Uterus (tissue), 2 donors: Measurements from ENCODE around the gene CKB.

ENCODE experiments used
- POLR2A ChIP-seq, 2 donors: fragments of 450-650 bp; IDR thresholded peaks; one replicate each; pipeline ENCODE4 v1.6.1; 2016; ENCODE audit warnings: antibody characterized with exemption in 2 of 2, mild to moderate bottlenecking in 1 of 2, moderate library complexity in 1 of 2
- TF ChIP-seq, protein P1 (sequence below), 4 experiments: fragments of 200-600 bp in 2 of 4; fragments of 450-650 bp in 2 of 4; sonication (generic) in 2 of 4; IDR thresholded peaks; one replicate each; pipeline ENCODE4 v1.5.1; 2016 to 2019; ENCODE audit warnings: antibody characterized with exemption in 4 of 4, mild to moderate bottlenecking in 2 of 4, moderate library complexity in 1 of 4

DNA sequence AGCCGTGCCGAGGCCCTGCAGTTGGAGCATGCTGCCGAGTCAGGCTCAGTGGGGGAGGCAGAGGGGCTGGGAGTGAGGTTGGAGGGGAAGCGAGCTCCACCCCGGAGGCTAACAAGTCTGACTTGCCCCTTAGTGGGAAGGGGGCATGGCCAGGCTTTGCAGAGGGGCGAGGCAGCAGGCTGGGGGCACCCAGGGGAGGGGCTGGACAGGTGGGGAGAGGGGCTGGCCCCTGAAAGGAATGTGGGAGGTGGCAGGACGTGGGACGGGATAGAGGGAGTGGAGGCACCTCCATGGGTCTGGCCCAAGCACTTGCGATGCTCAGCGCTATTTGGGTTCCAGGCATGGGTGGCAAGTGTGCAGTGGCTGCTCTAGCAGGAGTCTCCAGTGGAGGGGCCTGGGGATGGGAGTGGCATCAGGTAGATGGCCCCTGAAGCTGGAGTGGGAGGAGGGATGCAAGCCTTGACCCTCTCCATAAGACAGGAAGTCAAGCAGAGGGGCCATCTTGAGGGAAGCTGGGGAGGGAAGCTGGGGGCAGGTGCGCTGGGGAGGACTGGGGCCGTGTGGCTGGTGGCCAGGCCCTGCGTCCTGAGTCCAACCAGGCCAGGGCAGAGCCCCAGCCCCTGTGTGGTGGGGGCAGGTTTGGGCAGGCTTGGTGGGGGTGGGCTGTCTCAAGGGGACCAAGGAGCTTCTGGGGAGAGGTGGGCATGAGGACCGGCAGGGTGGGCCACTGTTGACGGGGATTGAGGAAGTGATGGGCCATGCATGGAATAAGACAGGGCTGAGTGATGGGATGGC lies 9.0 kb upstream of the CKB start:
- TF ChIP-seq, protein P1, sequence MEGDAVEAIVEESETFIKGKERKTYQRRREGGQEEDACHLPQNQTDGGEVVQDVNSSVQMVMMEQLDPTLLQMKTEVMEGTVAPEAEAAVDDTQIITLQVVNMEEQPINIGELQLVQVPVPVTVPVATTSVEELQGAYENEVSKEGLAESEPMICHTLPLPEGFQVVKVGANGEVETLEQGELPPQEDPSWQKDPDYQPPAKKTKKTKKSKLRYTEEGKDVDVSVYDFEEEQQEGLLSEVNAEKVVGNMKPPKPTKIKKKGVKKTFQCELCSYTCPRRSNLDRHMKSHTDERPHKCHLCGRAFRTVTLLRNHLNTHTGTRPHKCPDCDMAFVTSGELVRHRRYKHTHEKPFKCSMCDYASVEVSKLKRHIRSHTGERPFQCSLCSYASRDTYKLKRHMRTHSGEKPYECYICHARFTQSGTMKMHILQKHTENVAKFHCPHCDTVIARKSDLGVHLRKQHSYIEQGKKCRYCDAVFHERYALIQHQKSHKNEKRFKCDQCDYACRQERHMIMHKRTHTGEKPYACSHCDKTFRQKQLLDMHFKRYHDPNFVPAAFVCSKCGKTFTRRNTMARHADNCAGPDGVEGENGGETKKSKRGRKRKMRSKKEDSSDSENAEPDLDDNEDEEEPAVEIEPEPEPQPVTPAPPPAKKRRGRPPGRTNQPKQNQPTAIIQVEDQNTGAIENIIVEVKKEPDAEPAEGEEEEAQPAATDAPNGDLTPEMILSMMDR (IDR thresholded peaks at IDR 0.05) = no peak
- TF ChIP-seq POLR2A (IDR thresholded peaks at IDR 0.05) = no peak
